ENCODE measurements around the gene DHX29.

Gene DHX29

DNA sequence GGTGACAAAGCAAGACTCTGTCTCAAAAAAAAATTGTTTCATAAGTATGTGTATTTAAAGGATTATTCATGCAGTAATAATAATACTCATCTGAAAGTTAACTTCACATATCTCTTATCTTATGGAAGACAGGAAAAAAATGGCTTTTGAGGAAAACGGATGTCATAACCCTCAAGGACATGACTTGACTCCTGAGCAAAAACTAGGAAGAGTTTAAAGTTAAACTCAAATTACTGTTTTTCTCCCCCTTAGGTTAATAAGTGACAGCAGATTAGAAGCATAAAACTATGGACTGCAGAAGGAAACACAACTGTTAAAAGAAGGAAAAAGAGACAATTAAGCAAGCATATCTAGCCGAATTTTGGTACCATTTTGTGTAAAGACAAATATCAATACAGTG lies 16.5 kb downstream of the DHX29 start:
- TF ChIP-seq PAX5 (IDR thresholded peaks at IDR 0.05; ENCODE audit: insufficient read depth, low read length, severe bottlenecking) = no peak
- TF ChIP-seq POU2F2 (IDR thresholded peaks at IDR 0.05; ENCODE audit: low read depth, low read length) = no peak
- TF ChIP-seq POLR2A (IDR thresholded peaks at IDR 0.05; ENCODE audit: low read depth, low read length) = no peak
- TF ChIP-seq TAF1 (IDR thresholded peaks at IDR 0.05; ENCODE audit: low read depth, low read length) = no peak
- TF ChIP-seq SPI1 (IDR thresholded peaks at IDR 0.05; ENCODE audit: low read depth, low read length) = no peak
- no peak for TF ChIP-seq POLR2AphosphoS5 (IDR thresholded peaks at IDR 0.05; ENCODE audit: low read depth, low read length)
- DNase-seq (ENCODE audit: insufficient read length, low spot score) (no peak), FAIRE-seq (no peak)

DNA sequence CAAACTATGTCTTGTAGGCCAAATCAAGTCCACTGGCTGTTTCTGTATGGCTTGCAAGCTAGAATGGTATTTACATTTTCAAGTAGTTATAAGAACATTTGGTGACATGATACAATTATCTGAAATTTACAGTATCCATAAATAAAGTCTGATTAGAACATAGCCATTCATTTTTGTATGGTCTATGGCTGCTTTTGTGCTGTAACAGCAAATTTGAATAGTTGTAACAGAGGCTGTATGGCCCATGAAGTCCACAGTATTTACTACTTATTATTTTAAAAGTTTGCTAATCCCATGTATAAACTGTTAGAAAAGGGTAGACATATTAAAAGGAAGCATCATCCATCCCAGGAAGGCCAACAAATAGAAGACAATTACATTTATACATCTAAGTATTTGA lies 17.7 kb downstream of the DHX29 start:
- FAIRE-seq (no peak), DNase-seq (ENCODE audit: insufficient read length, low spot score) (no peak)
- TF ChIP-seq POLR2AphosphoS5 (IDR thresholded peaks at IDR 0.05; ENCODE audit: low read depth, low read length) (no peak), SPI1 (IDR thresholded peaks at IDR 0.05; ENCODE audit: low read depth, low read length) (no peak), PAX5 (IDR thresholded peaks at IDR 0.05; ENCODE audit: insufficient read depth, low read length, severe bottlenecking) (no peak), TAF1 (IDR thresholded peaks at IDR 0.05; ENCODE audit: low read depth, low read length) (no peak), POLR2A (IDR thresholded peaks at IDR 0.05; ENCODE audit: low read depth, low read length) (no peak), POU2F2 (IDR thresholded peaks at IDR 0.05; ENCODE audit: low read depth, low read length) (no peak)

GRCh38 chr5:55286411-55286933 lies 21.0 kb downstream of the DHX29 start:
- no peak for TF ChIP-seq POLR2AphosphoS5 (IDR thresholded peaks at IDR 0.05; ENCODE audit: low read depth, low read length)
- no peak for TF ChIP-seq POU2F2 (IDR thresholded peaks at IDR 0.05; ENCODE audit: low read depth, low read length)
- no peak for TF ChIP-seq POLR2A (IDR thresholded peaks at IDR 0.05; ENCODE audit: low read depth, low read length)
- no peak for TF ChIP-seq SPI1 (IDR thresholded peaks at IDR 0.05; ENCODE audit: low read depth, low read length)
- no peak for TF ChIP-seq TAF1 (IDR thresholded peaks at IDR 0.05; ENCODE audit: low read depth, low read length)
- TF ChIP-seq PAX5 (IDR thresholded peaks at IDR 0.05; ENCODE audit: insufficient read depth, low read length, severe bottlenecking) = no peak
- FAIRE-seq = peak; percentile 13
- no peak for DNase-seq (ENCODE audit: insufficient read length, low spot score)

- no peak for FAIRE-seq
- no peak for DNase-seq (ENCODE audit: insufficient read length, low spot score)
- TF ChIP-seq SPI1 (IDR thresholded peaks at IDR 0.05; ENCODE audit: low read depth, low read length) = no peak
Observed at GRCh38 chr5:55278778-55279177, 28.7 kb downstream of the DHX29 start.

DNA sequence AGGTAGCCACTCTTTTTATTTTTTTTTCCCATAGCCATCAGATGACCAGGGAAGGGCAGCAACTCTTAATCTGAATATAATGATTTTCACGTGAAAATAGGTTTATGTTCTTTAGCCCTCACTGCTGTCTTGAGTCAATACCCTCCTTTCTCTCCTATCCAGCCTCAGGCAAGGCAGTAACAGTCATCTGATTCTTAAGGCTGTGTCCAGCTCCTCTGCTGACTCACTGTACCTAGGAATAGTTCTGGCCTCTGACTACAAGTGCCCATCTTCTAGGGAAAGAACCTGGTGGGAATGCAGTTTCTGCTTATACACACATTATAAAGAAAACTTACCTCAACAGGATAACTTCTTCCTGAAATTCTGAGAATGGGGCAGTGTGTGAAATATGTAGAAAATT lies 30.7 kb downstream of the DHX29 start:
- FAIRE-seq (no peak), DNase-seq (ENCODE audit: insufficient read length, low spot score) (no peak)
- TF ChIP-seq POU2F2 (IDR thresholded peaks at IDR 0.05; ENCODE audit: low read depth, low read length) (no peak), PAX5 (IDR thresholded peaks at IDR 0.05; ENCODE audit: insufficient read depth, low read length, severe bottlenecking) (no peak), POLR2A (IDR thresholded peaks at IDR 0.05; ENCODE audit: low read depth, low read length) (no peak), SPI1 (IDR thresholded peaks at IDR 0.05; ENCODE audit: low read depth, low read length) (no peak), POLR2AphosphoS5 (IDR thresholded peaks at IDR 0.05; ENCODE audit: low read depth, low read length) (no peak), TAF1 (IDR thresholded peaks at IDR 0.05; ENCODE audit: low read depth, low read length) (no peak)

DNA sequence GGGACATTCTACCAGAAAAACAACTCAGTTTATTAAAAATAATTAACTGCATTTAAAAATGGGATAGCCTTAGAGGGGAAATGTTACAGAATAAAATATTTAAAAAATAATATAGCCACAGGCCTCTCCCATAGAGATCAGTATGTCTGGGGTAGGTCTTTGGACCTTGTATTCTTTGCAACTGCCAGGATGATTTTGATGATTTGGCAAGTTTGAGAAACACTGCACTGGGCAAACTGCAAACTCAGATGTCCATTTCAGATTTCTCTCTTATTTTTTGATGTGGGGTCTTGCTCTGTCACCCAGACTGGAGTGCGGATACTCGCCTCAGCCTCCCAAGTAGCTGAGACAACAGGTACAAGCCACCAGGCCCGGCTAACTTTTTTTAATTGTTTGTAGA lies 49.2 kb downstream of the DHX29 start:
- FAIRE-seq (no peak), DNase-seq (ENCODE audit: insufficient read length, low spot score) (no peak)
- TF ChIP-seq POLR2A (IDR thresholded peaks at IDR 0.05; ENCODE audit: low read depth, low read length) (no peak), SPI1 (IDR thresholded peaks at IDR 0.05; ENCODE audit: low read depth, low read length) (no peak), POLR2AphosphoS5 (IDR thresholded peaks at IDR 0.05; ENCODE audit: low read depth, low read length) (no peak), TAF1 (IDR thresholded peaks at IDR 0.05; ENCODE audit: low read depth, low read length) (no peak)

- FAIRE-seq = peak; percentile 28
- TF ChIP-seq POLR2A (IDR thresholded peaks at IDR 0.05; ENCODE audit: low read depth, low read length) = no peak
- no peak for TF ChIP-seq POLR2AphosphoS5 (IDR thresholded peaks at IDR 0.05; ENCODE audit: low read depth, low read length)
- no peak for TF ChIP-seq POU2F2 (IDR thresholded peaks at IDR 0.05; ENCODE audit: low read depth, low read length)
- no peak for TF ChIP-seq SPI1 (IDR thresholded peaks at IDR 0.05; ENCODE audit: low read depth, low read length)
- TF ChIP-seq PAX5 (IDR thresholded peaks at IDR 0.05; ENCODE audit: insufficient read depth, low read length, severe bottlenecking) = no peak
- TF ChIP-seq TAF1 (IDR thresholded peaks at IDR 0.05; ENCODE audit: low read depth, low read length) = no peak
Observed at GRCh38 chr5:55254802-55255201, 52.7 kb downstream of the DHX29 start.

GRCh38 chr5:55250064-55250463 lies 57.4 kb downstream of the DHX29 start:
- TF ChIP-seq POLR2A (IDR thresholded peaks at IDR 0.05; ENCODE audit: low read depth, low read length) (no peak), POU2F2 (IDR thresholded peaks at IDR 0.05; ENCODE audit: low read depth, low read length) (no peak), PAX5 (IDR thresholded peaks at IDR 0.05; ENCODE audit: insufficient read depth, low read length, severe bottlenecking) (no peak), POLR2AphosphoS5 (IDR thresholded peaks at IDR 0.05; ENCODE audit: low read depth, low read length) (no peak), SPI1 (IDR thresholded peaks at IDR 0.05; ENCODE audit: low read depth, low read length) (no peak), TAF1 (IDR thresholded peaks at IDR 0.05; ENCODE audit: low read depth, low read length) (no peak)
- no peak for FAIRE-seq
- no peak for DNase-seq (ENCODE audit: insufficient read length, low spot score)

More at GRCh38 chr5:55254802-55255201, 52.7 kb downstream of the DHX29 start:
- DNase-seq (ENCODE audit: insufficient read length, low spot score) = no peak

GRCh38 chr5:55241746-55242145 lies 65.7 kb downstream of the DHX29 start:
- DNase-seq (ENCODE audit: insufficient read length, low spot score) = no peak
- TF ChIP-seq PAX5 (IDR thresholded peaks at IDR 0.05; ENCODE audit: insufficient read depth, low read length, severe bottlenecking) = no peak
- no peak for FAIRE-seq

DNA sequence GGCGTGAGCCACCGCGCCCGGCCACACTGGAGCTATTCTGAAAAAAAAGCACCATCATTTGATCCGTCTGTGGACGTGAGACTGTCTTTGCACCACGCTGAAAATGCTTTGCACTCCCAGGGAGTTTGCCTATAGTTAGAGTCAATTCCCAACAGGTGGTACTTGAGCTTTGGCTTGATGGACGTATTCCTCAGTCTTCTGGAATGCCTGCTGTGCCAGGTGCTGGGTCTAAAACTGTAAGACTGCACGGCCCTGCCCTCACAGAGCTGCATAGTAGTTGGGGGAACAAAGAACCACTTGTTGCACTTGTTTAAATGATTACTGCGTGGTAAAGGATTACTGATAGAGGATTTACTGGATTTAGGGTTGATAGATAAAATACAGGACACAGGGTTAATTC lies 70.7 kb downstream of the DHX29 start:
- FAIRE-seq = no peak
- DNase-seq (ENCODE audit: insufficient read length, low spot score) = no peak
- TF ChIP-seq PAX5 (IDR thresholded peaks at IDR 0.05; ENCODE audit: insufficient read depth, low read length, severe bottlenecking) (no peak), TAF1 (IDR thresholded peaks at IDR 0.05; ENCODE audit: low read depth, low read length) (no peak), POLR2AphosphoS5 (IDR thresholded peaks at IDR 0.05; ENCODE audit: low read depth, low read length) (no peak), SPI1 (IDR thresholded peaks at IDR 0.05; ENCODE audit: low read depth, low read length) (no peak), POLR2A (IDR thresholded peaks at IDR 0.05; ENCODE audit: low read depth, low read length) (no peak)

All from GM12891 (cell line).